HepG2 (cell line): Measurements from ENCODE around the gene ZNF628. TPM values are rescaled to one million over a fixed set of nuclear protein-coding genes. Genes with fewer than 3 reads are reported as not detected.

Source experiments
- ATAC-seq: fragments of 200-7000 bp; cut with Tn5 transposase; 3 replicates; pipeline ENCODE4 v1.9.1; 2020; ENCODE audit warnings: mild to moderate bottlenecking, moderate library complexity
- BruUV-seq: library from RNA; stranded (reverse); fragments of 400-500 nt; replicated peaks from 2 replicates; lab custom pipeline; 2021; lab: Mats Ljungman, UMichigan
- CTCF ChIA-PET: fragments of 300-600 bp; formaldehyde crosslinking; extraction: SDS; loops from one replicate; lab custom pipeline; 2021; ENCODE audit warnings: low total read pairs, inconsistent platforms, low intra/inter-chr PET ratio; lab: Yijun Ruan, JAX
- POLR2A ChIA-PET: fragments of 350-600 bp; sonication (Branson Sonifier 250); formaldehyde crosslinking; loops from one replicate; lab custom pipeline; 2020; ENCODE audit warnings: antibody characterized with exemption, inconsistent platforms; lab: Yijun Ruan, JAX
- DNase-seq: peaks from one replicate; pipeline ENCODE4 v3.0.0-alpha.2; 2015; ENCODE audit warnings: low spot score
- FAIRE-seq: peaks from 3 replicates; lab custom pipeline; 2011; peaks lifted over from hg19 to GRCh38; lab: Jason Lieb, UNC
- H2AFZ ChIP-seq: one replicate; pipeline ENCODE4 v1.6.1; 2011; ENCODE audit warnings: low read length, inconsistent platforms
- H3K27ac ChIP-seq: fragments of 300-600 bp; 3 replicates; pipeline ENCODE4 v1.8.0; 2011; ENCODE audit warnings: mixed run types, mild to moderate bottlenecking, mixed read lengths, low read length, inconsistent platforms; ENCODE audit not compliant: insufficient read depth; ENCODE audit errors: extremely low read length
- H3K27me3 ChIP-seq, 2 experiments: fragments of 200-600 bp in 1 of 2; 2 replicates in 1 of 2; 3 replicates in 1 of 2; pipeline versions ENCODE4 v1.6.0 to v1.8.0; 2011; ENCODE audit warnings: low read length in 2 of 2, mild to moderate bottlenecking in 2 of 2, moderate library complexity in 2 of 2, inconsistent platforms in 1 of 2; ENCODE audit not compliant: insufficient read depth in 2 of 2, control insufficient read depth in 1 of 2
- H3K36me3 ChIP-seq, 2 experiments: fragments of 200-600 bp in 1 of 2; replicated peaks in 1 of 2; 2 replicates in 1 of 2; 3 replicates in 1 of 2; pipeline versions ENCODE4 v1.5.1 to v1.8.0; 2011; ENCODE audit warnings: low read length in 2 of 2, inconsistent platforms in 1 of 2; ENCODE audit not compliant: insufficient read depth in 2 of 2, control insufficient read depth in 1 of 2
- H3K4me1 ChIP-seq: 2 replicates; pipeline ENCODE4 v1.5.1; 2012; ENCODE audit warnings: low read length, inconsistent platforms; ENCODE audit not compliant: insufficient read depth
- H3K4me2 ChIP-seq: 2 replicates; pipeline ENCODE4 v1.6.0; 2011; ENCODE audit warnings: low read depth, low read length, inconsistent platforms
- H3K4me3 ChIP-seq, 3 experiments: fragments of 200-600 bp in 1 of 3; sonication (generic), shearing (Covaris generic) in 1 of 3; replicated peaks in 1 of 3; 2 replicates each; pipeline ENCODE4 v1.5.1; 2011 to 2016; ENCODE audit warnings: low read length in 3 of 3, inconsistent platforms in 2 of 3, low read depth in 2 of 3, mild to moderate bottlenecking in 2 of 3, control low read depth in 1 of 3, mixed read lengths in 1 of 3; ENCODE audit not compliant: insufficient read depth in 1 of 3
- H3K79me2 ChIP-seq: one replicate; pipeline ENCODE4 v1.6.1; 2011; ENCODE audit warnings: low read length, inconsistent platforms; ENCODE audit not compliant: insufficient read depth
- H3K9ac ChIP-seq: 2 replicates; pipeline ENCODE4 v1.6.0; 2011; ENCODE audit warnings: mild to moderate bottlenecking, low read depth, low read length, inconsistent platforms; ENCODE audit not compliant: insufficient read depth
- H3K9me3 ChIP-seq: 2 replicates; pipeline ENCODE4 v1.5.1; 2012; ENCODE audit warnings: mild to moderate bottlenecking, low read length
- H4K20me1 ChIP-seq: 2 replicates; pipeline ENCODE4 v1.6.0; 2011; ENCODE audit warnings: inconsistent platforms, mild to moderate bottlenecking, low read length, moderate library complexity; ENCODE audit not compliant: insufficient read depth
- CBX1 ChIP-seq: IDR thresholded peaks from one replicate; pipeline ENCODE4 v1.6.1; 2016; ENCODE audit warnings: antibody characterized with exemption, low read depth
- EED ChIP-seq: sonication (generic); formaldehyde crosslinking; IDR thresholded peaks from 2 replicates; pipeline ENCODE4 v1.5.0; 2020; ENCODE audit warnings: mild to moderate bottlenecking, missing genetic modification reagents
- ETV5 ChIP-seq: IDR thresholded peaks from 2 replicates; pipeline ENCODE4 v1.6.1; 2018; ENCODE audit warnings: missing biosample characterization, missing genetic modification reagents, inconsistent platforms, borderline replicate concordance
- FOSL1 ChIP-seq: sonication (generic); formaldehyde crosslinking; IDR thresholded peaks from 2 replicates; pipeline ENCODE4 v1.9.0; 2021; ENCODE audit warnings: missing genetic modification reagents, borderline replicate concordance
- HMG20B ChIP-seq: conservative IDR thresholded peaks from 2 replicates; pipeline ENCODE4 v1.6.1; 2016; ENCODE audit warnings: missing genetic modification reagents, missing compliant biosample characterization
- JUNB ChIP-seq: sonication (generic); formaldehyde crosslinking; IDR thresholded peaks from 2 replicates; pipeline ENCODE4 v1.8.0; 2022; ENCODE audit warnings: missing genetic modification reagents, mild to moderate bottlenecking, borderline replicate concordance
- MNT ChIP-seq: fragments of 450-650 bp; IDR thresholded peaks from 2 replicates; pipeline ENCODE4 v1.6.1; 2016
- NFIC ChIP-seq: IDR thresholded peaks from 2 replicates; pipeline ENCODE4 v1.6.1; 2012; ENCODE audit warnings: mild to moderate bottlenecking, low read length, inconsistent platforms
- NFRKB ChIP-seq: fragments of 450-650 bp; IDR thresholded peaks from 2 replicates; pipeline ENCODE4 v1.6.1; 2017
- PHF5A ChIP-seq: IDR thresholded peaks from one replicate; pipeline ENCODE4 v1.6.1; 2018; ENCODE audit warnings: low read depth, missing genetic modification reagents; ENCODE audit not compliant: unreplicated experiment
- PRPF4 ChIP-seq: fragments of 200-400 bp; formaldehyde crosslinking; IDR thresholded peaks from 2 replicates; pipeline ENCODE4 v1.6.1; 2016; ENCODE audit warnings: low read length, low read depth; ENCODE audit not compliant: poor library complexity, severe bottlenecking
- RBM39 ChIP-seq: fragments of 200-400 bp; formaldehyde crosslinking; IDR thresholded peaks from one replicate; pipeline ENCODE4 v1.6.1; 2018; ENCODE audit warnings: antibody characterized with exemption, mild to moderate bottlenecking, low read depth, low read length; ENCODE audit not compliant: poor library complexity, severe bottlenecking
- SNRNP70 ChIP-seq: fragments of 200-400 bp; formaldehyde crosslinking; IDR thresholded peaks from 2 replicates; pipeline ENCODE4 v1.6.1; 2017; ENCODE audit warnings: mild to moderate bottlenecking, low read depth, low read length, moderate library complexity
- THAP11 ChIP-seq: IDR thresholded peaks from 2 replicates; pipeline ENCODE4 v1.6.1; 2016; ENCODE audit warnings: missing biosample characterization, missing genetic modification reagents
- THYN1 ChIP-seq: sonication (generic); formaldehyde crosslinking; IDR thresholded peaks from 2 replicates; pipeline ENCODE4 v1.8.1; 2023; ENCODE audit warnings: low read depth, mild to moderate bottlenecking, moderate library complexity, missing genetic modification reagents, borderline replicate concordance
- ZFP62 ChIP-seq: sonication (generic); formaldehyde crosslinking; IDR thresholded peaks from 2 replicates; pipeline ENCODE4 v1.4.0; 2020; ENCODE audit warnings: missing genetic modification reagents
- ZNF34 ChIP-seq: sonication (generic); formaldehyde crosslinking; IDR thresholded peaks from 2 replicates; pipeline ENCODE4 v1.4.0; 2020; ENCODE audit warnings: mild to moderate bottlenecking, missing genetic modification reagents, borderline replicate concordance
- ZNF431 ChIP-seq: sonication (generic); formaldehyde crosslinking; IDR thresholded peaks from 2 replicates; pipeline ENCODE4 v1.9.0; 2022; ENCODE audit warnings: missing genetic modification reagents, low read depth, mild to moderate bottlenecking, borderline replicate concordance
- ZNF557 ChIP-seq: sonication (generic); formaldehyde crosslinking; IDR thresholded peaks from 2 replicates; pipeline ENCODE4 v1.4.0; 2020; ENCODE audit warnings: missing genetic modification reagents
- ZNF644 ChIP-seq: IDR thresholded peaks from 2 replicates; pipeline ENCODE4 v1.6.1; 2016; ENCODE audit warnings: low read depth
- ZNF710 ChIP-seq: sonication (generic); formaldehyde crosslinking; IDR thresholded peaks from 2 replicates; pipeline ENCODE4 v1.5.0; 2020; ENCODE audit warnings: mild to moderate bottlenecking, missing genetic modification reagents, borderline replicate concordance
- ZNF879 ChIP-seq: sonication (generic); formaldehyde crosslinking; IDR thresholded peaks from 2 replicates; pipeline ENCODE4 v1.8.1; 2023; ENCODE audit warnings: missing genetic modification reagents
- ZSCAN25 ChIP-seq: sonication (generic); formaldehyde crosslinking; IDR thresholded peaks from 2 replicates; pipeline ENCODE4 v1.8.0; 2022; ENCODE audit warnings: mild to moderate bottlenecking, missing genetic modification reagents
- WGBS: methylation state at CpG from one replicate; pipeline ENCODE4 v1.1.6; 2017; ENCODE audit warnings: low lambda C conversion rate; 5-methylcytosine and 5-hydroxymethylcytosine counted together
- in situ Hi-C: cut with HindIII; loops from 2 replicates; pipeline ENCODE4 v1.10.0; 2017; ENCODE audit warnings: low pct_unique_long_range_greater_than_20kb; ENCODE audit not compliant: extremely low pct_ligation_motif_present
- intact Hi-C: fragments of 100-400 bp; cut with micrococcal nuclease; formaldehyde crosslinking; loops from one replicate; pipeline ENCODE4 v1.10.0; 2022; ENCODE audit not compliant: unreplicated experiment
- polyA plus RNA-seq, 8 experiments: library from polyadenylated mRNA; depleted of rRNA in 3 of 8; stranded (reverse) in 7 of 8; unstranded in 1 of 8; fragments of >200 nt; fragmentation: Illumina TruSeq in 4 of 8; extraction: Trizol in 4 of 8; gene quantifications; 2 replicates each; pipeline versions ENCODE4 v1.2.1 to v1.2.3, GENCODE V29; 2011 to 2016; ENCODE audit warnings: low read depth in 4 of 8, missing spikeins in 1 of 8, mixed read lengths in 1 of 8; ENCODE audit not compliant: insufficient read depth in 1 of 8
- total RNA-seq, 5 experiments: library from RNA; depleted of rRNA; stranded (reverse); fragments of >200 nt; fragmentation: Illumina TruSeq; extraction: Trizol; gene quantifications; 2 replicates each; pipeline ENCODE4 v1.2.3, GENCODE V29; 2016; ENCODE audit warnings: low read depth in 1 of 5

ZNF628 gene
- total and polyA plus RNA-seq, 2 of the 13 experiments (the other 11 are each of a cell fraction or from before 2014, with no cell fraction given): 0.54 to 1.2 TPM

- peak overlapping the region; percentile 71 for H3K4me2 ChIP-seq
- ChIA-PET POLR2A (interaction anchor here (1.0 to 2.2 kb wide), 3 partner anchors 9 to 157 kb away, joined by 4 to 26 read pairs (median 4); partner anchors contain the start of genes ZNF628 and ZNF784), CTCF (interaction anchor here (1.2 to 1.6 kb wide), 2 partner anchors 37 to 326 kb away, joined by 3 to 24 read pairs; no protein-coding TSS in a partner anchor)
- intact Hi-C loops: no loop called here
- no peaks in the 10 kb centered on the region for H3K79me2 ChIP-seq
- no peaks in the 10 kb centered on the region; a peak in 1 of 5 replicates for H3K27me3 ChIP-seq
- in situ Hi-C loops: no loop called here
- BruUV-seq: no TSS peak
- no peaks in the 10 kb centered on the region for H4K20me1 ChIP-seq
- FAIRE-seq (peak; percentile 30), DNase-seq (peak; percentile 69), ATAC-seq (peak; percentile 89)
- WGBS: 40% methylated on average over 17 of the region's 29 CpGs
- no peak overlapping the region for H2AFZ ChIP-seq
- H3K9ac ChIP-seq: peak overlapping the region; percentile 44; the same call in 1 of the 2 replicates
- no peaks in the 10 kb centered on the region for H3K36me3 ChIP-seq
- peak overlapping the region; percentile 52 for H3K27ac ChIP-seq
- no peaks in the 10 kb centered on the region for H3K9me3 ChIP-seq
- H3K4me3 ChIP-seq: peak overlapping the region in 1 of 3 experiments; percentile 44; a peak in 1 of 6 replicates
- H3K4me1 ChIP-seq: peaks cover 52% of the 10 kb centered on the region
- TF ChIP-seq ZNF557 (no peak), CBX1 (no peak), NFRKB (no peak), NFIC (no peak), RBM39 (no peak), ZNF431 (CRISPR knock-in tag) (no peak), ZNF34 (no peak), JUNB (CRISPR knock-in tag) (no peak), THAP11 (CRISPR knock-in tag) (peak; percentile 65), SNRNP70 (no peak), ZFP62 (CRISPR knock-in tag) (no peak), MNT (no peak), ETV5 (CRISPR knock-in tag) (peak; percentile 73; the same call in 1 of the 2 replicates), PRPF4 (no peak), ZSCAN25 (CRISPR knock-in tag) (no peak), EED (CRISPR knock-in tag) (no peak), ZNF644 (no peak), PHF5A (CRISPR knock-in tag) (no peak), HMG20B (CRISPR knock-in tag) (no peak), FOSL1 (CRISPR knock-in tag) (no peak), ZNF710 (no peak), THYN1 (CRISPR knock-in tag) (no peak), ZNF879 (CRISPR knock-in tag) (no peak)
These were observed 9.0 kb upstream of the ZNF628 start for GRCh38 chr19:55467236-55468053.
